Vagina (tissue), 2 donors: Measurements from ENCODE around the gene ICE1. TPM values are rescaled to one million over a fixed set of nuclear protein-coding genes. Genes with fewer than 3 reads are reported as not detected.

Experiments used
- DNase-seq, 2 donors: peaks; one replicate each; pipeline ENCODE4 v3.0.0-alpha.2; 2017; ENCODE audit errors: extremely low spot score in 2 of 2
- H3K27ac ChIP-seq: fragments of 200-600 bp; sonication (generic); one replicate; pipeline ENCODE4 v1.5.1; 2019
- H3K27me3 ChIP-seq: fragments of 200-600 bp; sonication (generic); one replicate; pipeline ENCODE4 v1.5.1; 2019
- H3K36me3 ChIP-seq, 2 donors: fragments of 200-600 bp; sonication (generic); one replicate each; pipeline ENCODE4 v1.5.1; 2017 to 2019
- H3K4me1 ChIP-seq: fragments of 200-600 bp; sonication (generic); one replicate; pipeline ENCODE4 v1.5.1; 2019
- H3K4me3 ChIP-seq, 2 donors: fragments of 200-600 bp; sonication (generic); 1 replicate in 1 of 2; 2 replicates in 1 of 2; pipeline ENCODE4 v1.5.1; 2016 to 2019
- H3K9me3 ChIP-seq: fragments of 200-600 bp; sonication (generic); one replicate; pipeline ENCODE4 v1.5.1; 2019
- CTCF ChIP-seq, 3 experiments: fragments of 450-650 bp in 2 of 3; fragments of 200-600 bp in 1 of 3; sonication (generic) in 1 of 3; IDR thresholded peaks; one replicate each; pipeline ENCODE4 v1.5.1; 2017 to 2019; ENCODE audit warnings: antibody characterized with exemption in 3 of 3, mild to moderate bottlenecking in 2 of 3, moderate library complexity in 2 of 3
- POLR2A ChIP-seq, 2 donors: fragments of 450-650 bp; IDR thresholded peaks; one replicate each; pipeline ENCODE4 v1.6.1; 2017; ENCODE audit warnings: antibody characterized with exemption in 2 of 2, mild to moderate bottlenecking in 2 of 2, moderate library complexity in 2 of 2
- POLR2AphosphoS5 ChIP-seq, 2 donors: sonication (generic); formaldehyde crosslinking; IDR thresholded peaks; one replicate each; pipeline ENCODE4 v1.9.0; 2017; ENCODE audit warnings: antibody characterized with exemption in 2 of 2, mild to moderate bottlenecking in 2 of 2, low read depth in 1 of 2; ENCODE audit not compliant: insufficient read depth in 1 of 2
- intact Hi-C: fragments of 100-400 bp; cut with DNase I; formaldehyde crosslinking; loops from one replicate; pipeline ENCODE4 v1.15.1; 2023
- total RNA-seq: library from RNA; depleted of rRNA; stranded (reverse); fragments of >200 nt; gene quantifications from one replicate; pipeline ENCODE4 v1.2.3, GENCODE V29; 2016

Gene ICE1
- 23.1 TPM for total RNA-seq

GRCh38 chr5:5421961-5422818, at the start of gene ICE1:
Gene ICE1 (plus strand): TSS chr5:5422677. CDS start chr5:5422916, 239 bp downstream.
- no peak for TF ChIP-seq CTCF (IDR thresholded peaks at IDR 0.05)
- peak; percentile 94 to 97 for TF ChIP-seq POLR2AphosphoS5 (IDR thresholded peaks at IDR 0.05; ENCODE audit: insufficient read depth in 1 of 2, low read depth in 1 of 2)
- TF ChIP-seq POLR2A (IDR thresholded peaks at IDR 0.05): peak in 1 of 2 donors; percentile 31
- intact Hi-C loops: no loop called here
- no peaks in the 10 kb centered on the region for H3K9me3 ChIP-seq
- peak within 1 kb of the TSS; percentile 79 to 99 for H3K4me3 ChIP-seq
- H3K27ac ChIP-seq: peak within 1 kb of the TSS; percentile 93
- H3K27me3 ChIP-seq: no peaks in the 10 kb centered on the region
- peaks cover 41% of the 10 kb centered on the region for H3K4me1 ChIP-seq
- H3K36me3 ChIP-seq: no peaks in the 10 kb centered on the region
- DNase-seq: peak in 1 of 2 donors; percentile 99

- TF ChIP-seq POLR2A (IDR thresholded peaks at IDR 0.05) (no peak), CTCF (IDR thresholded peaks at IDR 0.05) (no peak)
- no peak overlapping the region for H3K4me3 ChIP-seq
- no peaks in the 10 kb centered on the region for H3K36me3 ChIP-seq
- H3K9me3 ChIP-seq: no peaks in the 10 kb centered on the region
- no peak overlapping the region for H3K27ac ChIP-seq
- intact Hi-C loops: no loop called here
- peaks cover 9% of the 10 kb centered on the region for H3K4me1 ChIP-seq
- no peak for DNase-seq
- H3K27me3 ChIP-seq: no peaks in the 10 kb centered on the region
Observed at GRCh38 chr5:5372930-5373329, 49.5 kb upstream of the ICE1 start.

- DNase-seq: no peak
Observed at GRCh38 chr5:5373351-5373989, 49.0 kb upstream of the ICE1 start.

GRCh38 chr5:5374009-5374715, 48.3 kb upstream of the ICE1 start:
- DNase-seq: no peak
- no peak for TF ChIP-seq POLR2A (IDR thresholded peaks at IDR 0.05)
- peaks cover 9% of the 10 kb centered on the region for H3K4me1 ChIP-seq
- H3K27ac ChIP-seq: no peak overlapping the region
- H3K9me3 ChIP-seq: no peaks in the 10 kb centered on the region
- intact Hi-C loops: no loop called here
- no peaks in the 10 kb centered on the region for H3K36me3 ChIP-seq
- no peaks in the 10 kb centered on the region for H3K27me3 ChIP-seq
- no peak overlapping the region for H3K4me3 ChIP-seq

More at GRCh38 chr5:5373351-5373989, 49.0 kb upstream of the ICE1 start:
- H3K4me3 ChIP-seq: no peak overlapping the region
- no peaks in the 10 kb centered on the region for H3K9me3 ChIP-seq
- no peaks in the 10 kb centered on the region for H3K27me3 ChIP-seq
- intact Hi-C loops: no loop called here
- no peaks in the 10 kb centered on the region for H3K36me3 ChIP-seq
- H3K27ac ChIP-seq: no peak overlapping the region
- peaks cover 9% of the 10 kb centered on the region for H3K4me1 ChIP-seq
- no peak for TF ChIP-seq POLR2AphosphoS5 (IDR thresholded peaks at IDR 0.05; ENCODE audit: insufficient read depth in 1 of 2, low read depth in 1 of 2)
- TF ChIP-seq CTCF (IDR thresholded peaks at IDR 0.05): no peak
- no peak for TF ChIP-seq POLR2A (IDR thresholded peaks at IDR 0.05)

GRCh38 chr5:5377780-5378179, 44.7 kb upstream of the ICE1 start:
- Histone ChIP-seq H3K9me3 (no peaks in the 10 kb centered on the region), H3K36me3 (no peaks in the 10 kb centered on the region), H3K27ac (no peak overlapping the region), H3K4me3 (no peak overlapping the region), H3K27me3 (no peaks in the 10 kb centered on the region), H3K4me1 (peaks cover 9% of the 10 kb centered on the region)
- TF ChIP-seq CTCF (IDR thresholded peaks at IDR 0.05) (no peak), POLR2A (IDR thresholded peaks at IDR 0.05) (no peak), POLR2AphosphoS5 (IDR thresholded peaks at IDR 0.05; ENCODE audit: insufficient read depth in 1 of 2, low read depth in 1 of 2) (no peak)
- no peak for DNase-seq
- intact Hi-C loops: no loop called here
